Measurements from ENCODE around the gene CCR3.

GRCh38 chr3:46285931-46286619, 43.8 kb downstream of the CCR3 start:
- TF ChIP-seq CTCF (IDR thresholded peaks at IDR 0.05) (no peak), EZH2 (IDR thresholded peaks at IDR 0.05) (no peak), EZH2phosphoT487 (IDR thresholded peaks at IDR 0.05) (no peak)

Data from neural progenitor cell (in vitro differentiated cells).